ENCODE measurements around the gene SMAD3.

DNA sequence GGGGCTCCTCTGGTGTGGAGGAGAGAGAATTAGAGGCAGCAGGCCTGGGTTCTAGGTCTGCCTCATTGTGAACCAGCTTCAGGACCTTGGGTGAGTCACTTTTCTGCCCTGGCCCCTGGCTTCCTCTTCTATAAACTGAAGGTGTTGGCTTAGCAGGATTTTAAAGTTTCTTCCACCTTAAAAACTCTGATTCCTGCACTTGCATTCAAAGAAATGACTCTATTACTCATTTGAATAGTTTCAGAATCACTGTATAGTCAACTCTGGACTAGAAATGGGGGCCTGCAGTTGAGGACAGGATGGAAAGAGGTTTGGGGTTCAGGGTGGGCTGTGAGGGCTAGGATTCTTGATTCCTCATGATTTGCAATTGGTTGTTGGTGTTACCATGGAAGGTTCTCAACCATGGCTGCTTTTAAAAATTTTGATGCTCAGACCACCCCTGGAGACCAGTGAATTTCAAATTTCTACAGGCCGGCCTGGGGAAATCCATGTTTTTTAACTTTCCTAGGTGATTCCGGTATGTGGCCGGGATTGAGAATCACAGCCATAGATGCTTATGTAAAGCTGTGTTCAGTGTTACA is 19.9 kb downstream of the SMAD3 start:
- no peak for TF ChIP-seq EZH2phosphoT487 (IDR thresholded peaks at IDR 0.05)
- TF ChIP-seq, protein P1, sequence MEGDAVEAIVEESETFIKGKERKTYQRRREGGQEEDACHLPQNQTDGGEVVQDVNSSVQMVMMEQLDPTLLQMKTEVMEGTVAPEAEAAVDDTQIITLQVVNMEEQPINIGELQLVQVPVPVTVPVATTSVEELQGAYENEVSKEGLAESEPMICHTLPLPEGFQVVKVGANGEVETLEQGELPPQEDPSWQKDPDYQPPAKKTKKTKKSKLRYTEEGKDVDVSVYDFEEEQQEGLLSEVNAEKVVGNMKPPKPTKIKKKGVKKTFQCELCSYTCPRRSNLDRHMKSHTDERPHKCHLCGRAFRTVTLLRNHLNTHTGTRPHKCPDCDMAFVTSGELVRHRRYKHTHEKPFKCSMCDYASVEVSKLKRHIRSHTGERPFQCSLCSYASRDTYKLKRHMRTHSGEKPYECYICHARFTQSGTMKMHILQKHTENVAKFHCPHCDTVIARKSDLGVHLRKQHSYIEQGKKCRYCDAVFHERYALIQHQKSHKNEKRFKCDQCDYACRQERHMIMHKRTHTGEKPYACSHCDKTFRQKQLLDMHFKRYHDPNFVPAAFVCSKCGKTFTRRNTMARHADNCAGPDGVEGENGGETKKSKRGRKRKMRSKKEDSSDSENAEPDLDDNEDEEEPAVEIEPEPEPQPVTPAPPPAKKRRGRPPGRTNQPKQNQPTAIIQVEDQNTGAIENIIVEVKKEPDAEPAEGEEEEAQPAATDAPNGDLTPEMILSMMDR (IDR thresholded peaks at IDR 0.05): no peak
